HEK293 (cell line): ENCODE results near the gene DNAJC30.

Source experiments
- CTCF ChIA-PET: fragments of 350-600 bp; formaldehyde crosslinking; extraction: SDS; loops from one replicate; lab custom pipeline; 2021; ENCODE audit warnings: antibody characterized with exemption; lab: Yijun Ruan, JAX
- POLR2A ChIA-PET: fragments of 300-600 bp; formaldehyde crosslinking; extraction: SDS; loops from one replicate; lab custom pipeline; 2020; ENCODE audit warnings: antibody characterized with exemption, inconsistent platforms; lab: Yijun Ruan, JAX
- H3K27ac ChIP-seq: fragments of 200-500 bp; sonication (Bioruptor generic); 2 replicates; pipeline ENCODE4 v1.5.1; 2014; ENCODE audit warnings: low read depth, low read length, control low read depth, inconsistent platforms; ENCODE audit errors: extremely low read depth
- H3K36me3 ChIP-seq, 2 experiments: fragments of 200-500 bp in 1 of 2; sonication (Bioruptor generic) in 1 of 2; 1 replicate in 1 of 2; 2 replicates in 1 of 2; pipeline ENCODE4 v1.5.1; 2014 to 2017; ENCODE audit warnings: inconsistent platforms in 2 of 2, low read length in 2 of 2; ENCODE audit not compliant: control insufficient read depth in 2 of 2, insufficient read depth in 1 of 2
- H3K4me1 ChIP-seq: fragments of 200-500 bp; sonication (Bioruptor generic); 2 replicates; pipeline ENCODE4 v1.5.1; 2014; ENCODE audit warnings: mild to moderate bottlenecking, low read length, inconsistent platforms; ENCODE audit not compliant: control insufficient read depth, insufficient read depth
- H3K4me3 ChIP-seq: 2 replicates; pipeline ENCODE4 v1.5.1; 2011; ENCODE audit warnings: low read depth, mild to moderate bottlenecking, control low read depth, low read length, moderate library complexity
- H3K9me3 ChIP-seq: fragments of 200-500 bp; sonication (Bioruptor generic); 2 replicates; pipeline ENCODE4 v1.5.1; 2014; ENCODE audit warnings: low read depth, low read length, inconsistent platforms; ENCODE audit not compliant: control insufficient read depth, insufficient read depth
- GFI1B ChIP-seq: fragments of 450-650 bp; formaldehyde crosslinking; IDR thresholded peaks from 2 replicates; pipeline ENCODE4 v1.5.1; 2016; ENCODE audit warnings: missing biosample characterization, missing genetic modification characterization
- GLIS1 ChIP-seq: fragments of 450-650 bp; formaldehyde crosslinking; IDR thresholded peaks from 2 replicates; pipeline ENCODE4 v1.5.1; 2016; ENCODE audit warnings: missing biosample characterization, missing genetic modification characterization
- HOXC10 ChIP-seq: sonication (generic); formaldehyde crosslinking; IDR thresholded peaks from 2 replicates; pipeline ENCODE4 v1.8.1; 2023; ENCODE audit warnings: mild to moderate bottlenecking, missing genetic modification reagents
- KLF1 ChIP-seq: fragments of 450-650 bp; formaldehyde crosslinking; IDR thresholded peaks from 2 replicates; pipeline ENCODE4 v1.5.1; 2016; ENCODE audit warnings: missing biosample characterization, missing genetic modification characterization
- SCRT2 ChIP-seq: fragments of 450-650 bp; formaldehyde crosslinking; IDR thresholded peaks from 2 replicates; pipeline ENCODE4 v1.5.1; 2016; ENCODE audit warnings: missing biosample characterization, missing genetic modification characterization
- SP3 ChIP-seq: fragments of 450-650 bp; formaldehyde crosslinking; IDR thresholded peaks from 2 replicates; pipeline ENCODE4 v1.5.1; 2016; ENCODE audit warnings: missing biosample characterization, missing genetic modification characterization
- SP7 ChIP-seq: fragments of 450-650 bp; formaldehyde crosslinking; IDR thresholded peaks from 2 replicates; pipeline ENCODE4 v1.5.1; 2016; ENCODE audit warnings: missing biosample characterization, missing genetic modification characterization
- ZBTB48 ChIP-seq: fragments of 450-650 bp; formaldehyde crosslinking; IDR thresholded peaks from 2 replicates; pipeline ENCODE4 v1.5.1; 2016; ENCODE audit warnings: missing biosample characterization, missing genetic modification characterization
- ZNF335 ChIP-seq: fragments of 450-650 bp; formaldehyde crosslinking; conservative IDR thresholded peaks from 2 replicates; pipeline ENCODE4 v1.5.1; 2016; ENCODE audit warnings: missing biosample characterization, missing genetic modification characterization
- ZNF366 ChIP-seq: fragments of 450-650 bp; formaldehyde crosslinking; conservative IDR thresholded peaks from 2 replicates; pipeline ENCODE4 v1.5.1; 2016; ENCODE audit warnings: missing biosample characterization, missing genetic modification characterization
- ZNF571 ChIP-seq: fragments of 450-650 bp; formaldehyde crosslinking; IDR thresholded peaks from 2 replicates; pipeline ENCODE4 v1.5.0; 2017; ENCODE audit warnings: missing biosample characterization, missing genetic modification characterization
- TF ChIP-seq, protein P1 (sequence below): fragments of 450-650 bp; formaldehyde crosslinking; IDR thresholded peaks from 2 replicates; pipeline ENCODE4 v1.5.1; 2016; ENCODE audit warnings: missing biosample characterization, missing genetic modification characterization
- TF ChIP-seq, protein P2 (sequence below): fragments of 450-650 bp; formaldehyde crosslinking; IDR thresholded peaks from 2 replicates; pipeline ENCODE4 v1.5.1; 2016; ENCODE audit warnings: missing biosample characterization, missing genetic modification characterization
- TF ChIP-seq, protein P3 (sequence below): fragments of 450-650 bp; formaldehyde crosslinking; conservative IDR thresholded peaks from 2 replicates; pipeline ENCODE4 v1.5.1; 2016; ENCODE audit warnings: low read depth, missing biosample characterization, missing genetic modification characterization
- TF ChIP-seq, protein P4 (sequence below): fragments of 450-650 bp; formaldehyde crosslinking; IDR thresholded peaks from 2 replicates; pipeline ENCODE4 v1.5.1; 2016; ENCODE audit warnings: missing biosample characterization, missing genetic modification characterization

DNAJC30 gene

DNA sequence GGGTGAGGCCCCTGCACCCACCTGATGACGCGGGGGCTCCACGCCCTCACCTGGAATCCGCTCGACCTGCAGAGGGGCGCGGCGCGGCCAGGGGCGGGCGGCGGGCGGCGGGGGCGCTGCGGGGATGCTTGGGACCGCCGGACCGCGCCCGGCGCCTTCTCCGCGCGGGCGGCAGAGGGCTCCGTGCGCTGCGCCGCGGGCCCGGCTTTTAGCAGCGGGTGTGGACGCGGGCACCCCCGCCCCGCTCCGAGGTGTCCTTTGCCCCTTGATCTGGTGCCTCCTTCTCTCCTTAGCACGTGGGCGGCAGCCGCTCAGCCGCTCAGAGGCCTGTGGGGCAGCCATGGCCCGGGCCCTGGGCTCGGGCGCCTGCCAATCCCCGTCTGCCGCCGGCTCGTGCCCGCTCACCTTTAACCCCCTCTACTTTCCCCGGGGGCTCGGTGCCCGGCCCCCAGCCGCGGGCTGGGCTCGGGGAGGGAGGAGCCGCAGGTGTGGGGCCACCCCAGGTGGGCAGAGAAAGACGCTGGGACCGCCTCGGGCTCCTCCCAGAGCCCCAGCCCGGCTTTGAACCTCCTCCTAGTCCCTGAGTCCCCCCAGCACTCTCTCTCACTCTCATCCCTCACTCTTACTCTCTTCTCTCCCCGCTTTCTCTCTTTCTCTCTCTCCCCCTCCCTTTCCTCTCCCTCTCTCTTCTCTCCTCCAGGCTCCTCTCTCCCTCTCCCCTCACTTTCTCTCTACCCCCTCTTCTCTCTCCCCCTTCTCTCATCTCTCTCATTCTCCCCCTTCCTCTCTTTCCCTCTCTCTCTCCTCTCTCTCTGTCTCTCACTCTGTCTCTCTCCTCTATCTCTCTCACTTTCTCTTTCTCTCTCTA is 35.3 kb downstream of the DNAJC30 start (continued):
- TF ChIP-seq GLIS1 (tag by site-specific recombination): peak; percentile 81
- TF ChIP-seq, protein P1, sequence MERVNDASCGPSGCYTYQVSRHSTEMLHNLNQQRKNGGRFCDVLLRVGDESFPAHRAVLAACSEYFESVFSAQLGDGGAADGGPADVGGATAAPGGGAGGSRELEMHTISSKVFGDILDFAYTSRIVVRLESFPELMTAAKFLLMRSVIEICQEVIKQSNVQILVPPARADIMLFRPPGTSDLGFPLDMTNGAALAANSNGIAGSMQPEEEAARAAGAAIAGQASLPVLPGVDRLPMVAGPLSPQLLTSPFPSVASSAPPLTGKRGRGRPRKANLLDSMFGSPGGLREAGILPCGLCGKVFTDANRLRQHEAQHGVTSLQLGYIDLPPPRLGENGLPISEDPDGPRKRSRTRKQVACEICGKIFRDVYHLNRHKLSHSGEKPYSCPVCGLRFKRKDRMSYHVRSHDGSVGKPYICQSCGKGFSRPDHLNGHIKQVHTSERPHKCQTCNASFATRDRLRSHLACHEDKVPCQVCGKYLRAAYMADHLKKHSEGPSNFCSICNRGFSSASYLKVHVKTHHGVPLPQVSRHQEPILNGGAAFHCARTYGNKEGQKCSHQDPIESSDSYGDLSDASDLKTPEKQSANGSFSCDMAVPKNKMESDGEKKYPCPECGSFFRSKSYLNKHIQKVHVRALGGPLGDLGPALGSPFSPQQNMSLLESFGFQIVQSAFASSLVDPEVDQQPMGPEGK (tag by site-specific recombination): peak; percentile 77
- peak; percentile 55 for TF ChIP-seq ZNF335 (tag by site-specific recombination)
- TF ChIP-seq GFI1B (tag by site-specific recombination): no peak
- peak; percentile 60 for TF ChIP-seq ZBTB48 (tag by site-specific recombination)
- no peak for TF ChIP-seq ZNF571 (tag by site-specific recombination)
- TF ChIP-seq SP3 (tag by site-specific recombination): peak; percentile 71
- TF ChIP-seq, protein P2, sequence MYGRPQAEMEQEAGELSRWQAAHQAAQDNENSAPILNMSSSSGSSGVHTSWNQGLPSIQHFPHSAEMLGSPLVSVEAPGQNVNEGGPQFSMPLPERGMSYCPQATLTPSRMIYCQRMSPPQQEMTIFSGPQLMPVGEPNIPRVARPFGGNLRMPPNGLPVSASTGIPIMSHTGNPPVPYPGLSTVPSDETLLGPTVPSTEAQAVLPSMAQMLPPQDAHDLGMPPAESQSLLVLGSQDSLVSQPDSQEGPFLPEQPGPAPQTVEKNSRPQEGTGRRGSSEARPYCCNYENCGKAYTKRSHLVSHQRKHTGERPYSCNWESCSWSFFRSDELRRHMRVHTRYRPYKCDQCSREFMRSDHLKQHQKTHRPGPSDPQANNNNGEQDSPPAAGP (tag by site-specific recombination): 0 out of 2 replicates have a peak, but pooled peaks have one; percentile 14
- TF ChIP-seq ZNF366 (tag by site-specific recombination): peak; percentile 95
- peak; percentile 23; the same call in 1 of the 2 replicates for TF ChIP-seq SP7 (tag by site-specific recombination)

DNA sequence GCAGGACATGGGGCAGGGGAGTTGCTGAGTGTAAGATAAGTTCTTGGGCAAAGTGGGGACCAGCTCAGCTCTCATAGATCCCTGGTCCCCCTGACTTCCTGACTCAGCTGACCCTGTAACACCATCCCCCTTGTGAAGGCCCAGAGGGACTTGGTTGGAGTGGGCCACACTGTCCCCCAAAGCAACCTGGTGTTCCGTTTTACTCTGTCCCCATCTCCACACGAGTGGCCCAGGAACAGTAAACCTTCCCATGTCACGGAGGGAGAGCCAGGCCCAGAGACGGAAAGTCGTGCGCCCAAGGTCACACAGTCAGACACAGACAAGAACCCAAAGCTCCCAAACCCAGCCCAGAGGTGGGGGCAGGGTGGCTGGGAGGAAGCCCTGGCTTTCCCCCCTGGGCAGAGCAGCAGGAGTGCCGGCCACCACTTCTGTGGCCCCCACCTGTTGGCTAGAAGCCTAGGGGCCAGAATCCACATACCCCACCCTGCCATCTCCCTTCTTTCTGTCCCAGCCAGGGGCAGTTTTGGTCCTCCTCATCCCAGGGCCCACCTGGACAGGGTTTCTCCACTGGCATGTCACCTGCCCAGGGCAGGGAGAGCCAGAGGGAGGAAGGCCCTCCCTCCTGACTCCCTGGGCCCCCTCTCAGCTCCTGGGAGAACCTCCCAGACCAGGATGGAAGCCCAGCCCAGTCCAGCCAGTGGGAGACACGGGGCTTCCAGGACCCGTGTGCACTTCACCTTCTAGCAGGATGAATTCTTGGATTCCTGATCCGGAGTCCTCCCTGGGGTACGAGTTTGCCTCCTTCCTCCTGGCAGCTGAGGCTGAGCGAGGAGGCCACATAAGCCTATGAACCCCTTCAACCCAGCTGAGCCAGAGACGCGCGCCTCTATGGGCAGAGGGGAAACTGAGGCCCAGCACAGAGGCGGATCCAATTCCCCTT is 36.2 kb downstream of the DNAJC30 start:
- CTCF ChIA-PET: interaction anchor here (0.6 to 1.6 kb wide), 5 partner anchors 9 to 121 kb away, joined by 3 to 4 read pairs (median 3); no protein-coding TSS in a partner anchor
- POLR2A ChIA-PET: interaction anchor here (1.1 kb wide), 1 partner anchor 41 kb away, joined by 3 read pairs; no protein-coding TSS in a partner anchor
- H3K4me3 ChIP-seq: no peak overlapping the region
- no peaks in the 10 kb centered on the region for H3K4me1 ChIP-seq
- H3K9me3 ChIP-seq: no peaks in the 10 kb centered on the region
- TF ChIP-seq SCRT2 (tag by site-specific recombination): peak; percentile 82
- peak; percentile 88; the same call in 1 of the 2 replicates for TF ChIP-seq KLF1
- TF ChIP-seq, protein P3, sequence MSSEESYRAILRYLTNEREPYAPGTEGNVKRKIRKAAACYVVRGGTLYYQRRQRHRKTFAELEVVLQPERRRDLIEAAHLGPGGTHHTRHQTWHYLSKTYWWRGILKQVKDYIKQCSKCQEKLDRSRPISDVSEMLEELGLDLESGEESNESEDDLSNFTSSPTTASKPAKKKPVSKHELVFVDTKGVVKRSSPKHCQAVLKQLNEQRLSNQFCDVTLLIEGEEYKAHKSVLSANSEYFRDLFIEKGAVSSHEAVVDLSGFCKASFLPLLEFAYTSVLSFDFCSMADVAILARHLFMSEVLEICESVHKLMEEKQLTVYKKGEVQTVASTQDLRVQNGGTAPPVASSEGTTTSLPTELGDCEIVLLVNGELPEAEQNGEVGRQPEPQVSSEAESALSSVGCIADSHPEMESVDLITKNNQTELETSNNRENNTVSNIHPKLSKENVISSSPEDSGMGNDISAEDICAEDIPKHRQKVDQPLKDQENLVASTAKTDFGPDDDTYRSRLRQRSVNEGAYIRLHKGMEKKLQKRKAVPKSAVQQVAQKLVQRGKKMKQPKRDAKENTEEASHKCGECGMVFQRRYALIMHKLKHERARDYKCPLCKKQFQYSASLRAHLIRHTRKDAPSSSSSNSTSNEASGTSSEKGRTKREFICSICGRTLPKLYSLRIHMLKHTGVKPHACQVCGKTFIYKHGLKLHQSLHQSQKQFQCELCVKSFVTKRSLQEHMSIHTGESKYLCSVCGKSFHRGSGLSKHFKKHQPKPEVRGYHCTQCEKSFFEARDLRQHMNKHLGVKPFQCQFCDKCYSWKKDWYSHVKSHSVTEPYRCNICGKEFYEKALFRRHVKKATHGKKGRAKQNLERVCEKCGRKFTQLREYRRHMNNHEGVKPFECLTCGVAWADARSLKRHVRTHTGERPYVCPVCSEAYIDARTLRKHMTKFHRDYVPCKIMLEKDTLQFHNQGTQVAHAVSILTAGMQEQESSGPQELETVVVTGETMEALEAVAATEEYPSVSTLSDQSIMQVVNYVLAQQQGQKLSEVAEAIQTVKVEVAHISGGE (tag by site-specific recombination): peak; percentile 58; the same call in 1 of the 2 replicates
- TF ChIP-seq, protein P4, sequence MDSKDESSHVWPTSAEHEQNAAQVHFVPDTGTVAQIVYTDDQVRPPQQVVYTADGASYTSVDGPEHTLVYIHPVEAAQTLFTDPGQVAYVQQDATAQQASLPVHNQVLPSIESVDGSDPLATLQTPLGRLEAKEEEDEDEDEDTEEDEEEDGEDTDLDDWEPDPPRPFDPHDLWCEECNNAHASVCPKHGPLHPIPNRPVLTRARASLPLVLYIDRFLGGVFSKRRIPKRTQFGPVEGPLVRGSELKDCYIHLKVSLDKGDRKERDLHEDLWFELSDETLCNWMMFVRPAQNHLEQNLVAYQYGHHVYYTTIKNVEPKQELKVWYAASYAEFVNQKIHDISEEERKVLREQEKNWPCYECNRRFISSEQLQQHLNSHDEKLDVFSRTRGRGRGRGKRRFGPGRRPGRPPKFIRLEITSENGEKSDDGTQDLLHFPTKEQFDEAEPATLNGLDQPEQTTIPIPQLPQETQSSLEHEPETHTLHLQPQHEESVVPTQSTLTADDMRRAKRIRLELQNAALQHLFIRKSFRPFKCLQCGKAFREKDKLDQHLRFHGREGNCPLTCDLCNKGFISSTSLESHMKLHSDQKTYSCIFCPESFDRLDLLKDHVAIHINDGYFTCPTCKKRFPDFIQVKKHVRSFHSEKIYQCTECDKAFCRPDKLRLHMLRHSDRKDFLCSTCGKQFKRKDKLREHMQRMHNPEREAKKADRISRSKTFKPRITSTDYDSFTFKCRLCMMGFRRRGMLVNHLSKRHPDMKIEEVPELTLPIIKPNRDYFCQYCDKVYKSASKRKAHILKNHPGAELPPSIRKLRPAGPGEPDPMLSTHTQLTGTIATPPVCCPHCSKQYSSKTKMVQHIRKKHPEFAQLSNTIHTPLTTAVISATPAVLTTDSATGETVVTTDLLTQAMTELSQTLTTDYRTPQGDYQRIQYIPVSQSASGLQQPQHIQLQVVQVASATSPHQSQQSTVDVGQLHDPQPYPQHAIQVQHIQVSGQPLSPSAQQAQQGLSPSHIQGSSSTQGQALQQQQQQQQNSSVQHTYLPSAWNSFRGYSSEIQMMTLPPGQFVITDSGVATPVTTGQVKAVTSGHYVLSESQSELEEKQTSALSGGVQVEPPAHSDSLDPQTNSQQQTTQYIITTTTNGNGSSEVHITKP (tag by site-specific recombination): peak; percentile 67
- TF ChIP-seq GLIS1 (tag by site-specific recombination): peak; percentile 92
- no peak for TF ChIP-seq HOXC10
- no peaks in the 10 kb centered on the region for H3K36me3 ChIP-seq
- no peak overlapping the region for H3K27ac ChIP-seq
